ENCODE results near the gene ZBTB47.

ZBTB47 gene

DNA sequence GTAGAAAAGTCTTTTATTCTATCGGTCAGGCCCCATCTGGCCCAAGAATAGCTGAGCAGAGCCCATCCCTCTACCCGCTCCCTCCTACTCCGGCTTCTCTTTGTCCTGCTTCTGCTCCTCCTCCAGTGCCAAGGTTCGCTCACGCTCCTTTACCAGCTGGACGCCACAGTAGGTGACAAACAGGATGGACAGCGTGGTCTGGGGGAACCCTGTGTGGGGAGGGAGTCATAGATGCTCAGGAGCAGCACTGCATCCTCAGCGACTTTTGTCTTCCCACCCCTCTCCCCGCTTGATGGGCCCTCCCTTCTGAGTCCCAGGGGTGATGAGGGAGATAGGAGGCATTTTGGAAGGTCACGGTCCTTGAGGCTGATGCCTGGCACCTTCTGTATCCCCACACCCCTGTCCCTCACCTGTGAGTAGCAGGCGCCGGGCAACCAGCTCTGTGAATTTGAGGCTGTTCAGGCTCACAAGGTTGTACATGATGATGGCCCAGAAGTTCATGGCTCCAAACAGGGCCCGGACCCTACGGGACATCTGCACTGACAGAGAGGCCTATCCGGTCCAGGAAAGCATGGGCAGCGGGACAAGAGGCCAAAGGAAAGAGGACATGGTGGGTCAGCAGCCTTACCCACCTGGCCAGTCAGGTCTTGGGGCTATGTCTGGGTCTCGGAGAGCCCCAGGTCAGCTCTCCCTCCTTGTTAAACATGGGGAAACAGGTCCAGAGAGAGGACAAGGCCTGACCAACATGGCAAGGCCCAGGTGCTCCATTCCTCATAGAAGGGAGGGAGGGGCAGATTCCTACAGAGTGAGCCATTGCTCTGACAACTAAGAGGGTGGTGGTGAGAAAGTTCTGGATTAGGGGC lies 39.4 kb downstream of the ZBTB47 start:
- WGBS, 2 experiments (ENCODE audit: insufficient coverage in 2 of 2): 79 to 87% methylated on average over 11 to 15 of the region's 17 CpGs
- H3K4me3 ChIP-seq (ENCODE audit: extremely low read depth, insufficient read depth, low read length, poor library complexity, severe bottlenecking): no peak overlapping the region

GRCh38 chr3:42693530-42693930 lies 40.0 kb downstream of the ZBTB47 start:
- Histone ChIP-seq H3K9me3 (ENCODE audit: control insufficient read depth, low read length) (no peaks in the 10 kb centered on the region), H3K4me3 (ENCODE audit: extremely low read depth, insufficient read depth, low read length, poor library complexity, severe bottlenecking) (no peak overlapping the region), H3K27ac (ENCODE audit: low read depth, low read length, severe bottlenecking) (no peak overlapping the region), H3K36me3 (ENCODE audit: control insufficient read depth, insufficient read depth, low read length) (no peaks in the 10 kb centered on the region), H3K4me1 (ENCODE audit: control insufficient read depth, insufficient read depth, low read length, poor library complexity, severe bottlenecking) (no peaks in the 10 kb centered on the region)
- 64 to 73% methylated on average over 2 to 3 of the region's 4 CpGs for WGBS, 2 experiments (ENCODE audit: insufficient coverage in 2 of 2)

More for the DNA sequence above, 39.4 kb downstream of the ZBTB47 start:
- Histone ChIP-seq H3K9me3 (ENCODE audit: control insufficient read depth, low read length) (no peaks in the 10 kb centered on the region), H3K36me3 (ENCODE audit: control insufficient read depth, insufficient read depth, low read length) (no peaks in the 10 kb centered on the region), H3K4me1 (ENCODE audit: control insufficient read depth, insufficient read depth, low read length, poor library complexity, severe bottlenecking) (no peaks in the 10 kb centered on the region), H3K27ac (ENCODE audit: low read depth, low read length, severe bottlenecking) (no peak overlapping the region)

GRCh38 chr3:42694366-42694765 lies 40.9 kb downstream of the ZBTB47 start:
- Histone ChIP-seq H3K36me3 (ENCODE audit: control insufficient read depth, insufficient read depth, low read length) (no peaks in the 10 kb centered on the region), H3K9me3 (ENCODE audit: control insufficient read depth, low read length) (no peaks in the 10 kb centered on the region), H3K4me1 (ENCODE audit: control insufficient read depth, insufficient read depth, low read length, poor library complexity, severe bottlenecking) (no peaks in the 10 kb centered on the region), H3K4me3 (ENCODE audit: extremely low read depth, insufficient read depth, low read length, poor library complexity, severe bottlenecking) (no peak overlapping the region), H3K27ac (ENCODE audit: low read depth, low read length, severe bottlenecking) (no peak overlapping the region)

GRCh38 chr3:42696356-42697288 lies 43.1 kb downstream of the ZBTB47 start:
- no peaks in the 10 kb centered on the region for H3K4me1 ChIP-seq (ENCODE audit: control insufficient read depth, insufficient read depth, low read length, poor library complexity, severe bottlenecking)
- H3K36me3 ChIP-seq (ENCODE audit: control insufficient read depth, insufficient read depth, low read length): no peaks in the 10 kb centered on the region
- no peak overlapping the region for H3K4me3 ChIP-seq (ENCODE audit: extremely low read depth, insufficient read depth, low read length, poor library complexity, severe bottlenecking)
- H3K27ac ChIP-seq (ENCODE audit: low read depth, low read length, severe bottlenecking): no peak overlapping the region
- 73 to 81% methylated on average over 11 to 16 of the region's 19 CpGs for WGBS, 2 experiments (ENCODE audit: insufficient coverage in 2 of 2)
- H3K9me3 ChIP-seq (ENCODE audit: control insufficient read depth, low read length): no peaks in the 10 kb centered on the region

- 83 to 85% methylated on average over 15 of the region's 18 CpGs for WGBS, 2 experiments (ENCODE audit: insufficient coverage in 2 of 2)
These were observed 44.0 kb downstream of the ZBTB47 start for GRCh38 chr3:42697289-42698051.

DNA sequence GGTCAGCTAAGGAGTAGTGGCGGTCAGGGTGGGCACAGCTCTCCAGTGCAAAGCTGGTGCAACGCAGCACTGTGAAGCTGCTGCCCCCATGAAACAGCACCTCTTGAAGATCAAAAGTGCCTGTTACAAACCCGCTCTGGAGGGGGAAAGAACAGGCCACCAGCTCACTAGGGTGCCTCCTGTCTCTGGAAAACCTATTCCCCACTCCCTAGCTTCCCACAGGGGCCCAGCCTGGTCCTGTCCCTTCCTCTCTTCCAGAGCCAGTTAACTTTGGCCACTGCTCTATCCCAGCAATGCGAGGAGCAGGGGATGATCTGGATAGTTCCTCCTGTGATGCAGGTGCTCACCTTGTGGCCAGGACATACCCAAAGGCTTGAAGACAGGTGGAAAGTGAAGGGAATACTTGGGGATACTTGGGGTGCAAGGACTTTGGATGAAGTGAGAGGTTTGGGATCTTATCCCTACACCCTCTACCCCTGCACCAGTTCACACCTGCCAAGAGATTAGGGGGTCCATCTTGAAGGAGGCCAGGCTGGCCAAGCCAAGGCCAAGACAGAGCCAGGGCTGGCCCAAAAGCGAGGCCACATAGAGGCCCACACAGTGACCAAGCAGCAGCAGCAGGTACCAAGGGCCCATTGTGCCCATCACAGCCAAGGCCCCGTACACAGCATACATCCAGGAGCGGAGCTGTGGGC lies 44.9 kb downstream of the ZBTB47 start:
- Histone ChIP-seq H3K27ac (ENCODE audit: low read depth, low read length, severe bottlenecking) (no peak overlapping the region), H3K4me1 (ENCODE audit: control insufficient read depth, insufficient read depth, low read length, poor library complexity, severe bottlenecking) (no peaks in the 10 kb centered on the region), H3K36me3 (ENCODE audit: control insufficient read depth, insufficient read depth, low read length) (no peaks in the 10 kb centered on the region), H3K9me3 (ENCODE audit: control insufficient read depth, low read length) (no peaks in the 10 kb centered on the region), H3K4me3 (ENCODE audit: extremely low read depth, insufficient read depth, low read length, poor library complexity, severe bottlenecking) (no peak overlapping the region)
- 85 to 94% methylated on average over 4 to 7 of the region's 7 CpGs for WGBS, 2 experiments (ENCODE audit: insufficient coverage in 2 of 2)

More at GRCh38 chr3:42697289-42698051, 44.0 kb downstream of the ZBTB47 start:
- Histone ChIP-seq H3K4me3 (ENCODE audit: extremely low read depth, insufficient read depth, low read length, poor library complexity, severe bottlenecking) (no peak overlapping the region), H3K36me3 (ENCODE audit: control insufficient read depth, insufficient read depth, low read length) (no peaks in the 10 kb centered on the region), H3K9me3 (ENCODE audit: control insufficient read depth, low read length) (no peaks in the 10 kb centered on the region), H3K4me1 (ENCODE audit: control insufficient read depth, insufficient read depth, low read length, poor library complexity, severe bottlenecking) (no peaks in the 10 kb centered on the region), H3K27ac (ENCODE audit: low read depth, low read length, severe bottlenecking) (no peak overlapping the region)

GRCh38 chr3:42698911-42699230 lies 45.4 kb downstream of the ZBTB47 start:
- no peaks in the 10 kb centered on the region for H3K9me3 ChIP-seq (ENCODE audit: control insufficient read depth, low read length)
- no peaks in the 10 kb centered on the region for H3K36me3 ChIP-seq (ENCODE audit: control insufficient read depth, insufficient read depth, low read length)
- H3K4me1 ChIP-seq (ENCODE audit: control insufficient read depth, insufficient read depth, low read length, poor library complexity, severe bottlenecking): no peaks in the 10 kb centered on the region
- 88 to 89% methylated on average over 7 to 8 of the region's 9 CpGs for WGBS, 2 experiments (ENCODE audit: insufficient coverage in 2 of 2)
- no peak overlapping the region for H3K27ac ChIP-seq (ENCODE audit: low read depth, low read length, severe bottlenecking)
- no peak overlapping the region for H3K4me3 ChIP-seq (ENCODE audit: extremely low read depth, insufficient read depth, low read length, poor library complexity, severe bottlenecking)

DNA sequence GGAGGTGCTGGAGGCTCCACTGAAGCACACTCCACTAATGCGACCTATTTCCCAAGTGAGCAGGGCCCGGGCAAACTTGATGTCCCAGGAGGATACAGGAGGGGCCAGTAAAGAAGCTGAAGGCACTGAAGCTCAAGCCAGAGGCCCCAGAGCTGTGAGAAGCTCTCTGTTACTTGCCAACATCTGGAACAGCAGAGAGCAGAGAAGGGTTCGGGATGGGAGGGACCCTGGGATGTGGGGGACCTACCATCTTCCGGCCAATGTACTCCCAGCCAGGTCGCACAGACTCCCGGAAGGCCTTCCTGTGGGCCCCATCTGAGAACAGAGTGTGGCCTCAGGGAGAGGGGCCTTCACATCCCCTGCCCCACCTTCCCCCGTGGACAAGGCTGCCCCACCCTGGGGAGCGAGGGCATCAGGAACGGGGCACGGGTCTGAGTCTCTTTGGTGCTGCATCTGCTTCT lies 46.0 kb downstream of the ZBTB47 start:
- Histone ChIP-seq H3K9me3 (ENCODE audit: control insufficient read depth, low read length) (no peaks in the 10 kb centered on the region), H3K4me3 (ENCODE audit: extremely low read depth, insufficient read depth, low read length, poor library complexity, severe bottlenecking) (no peak overlapping the region), H3K36me3 (ENCODE audit: control insufficient read depth, insufficient read depth, low read length) (no peaks in the 10 kb centered on the region), H3K27ac (ENCODE audit: low read depth, low read length, severe bottlenecking) (no peak overlapping the region), H3K4me1 (ENCODE audit: control insufficient read depth, insufficient read depth, low read length, poor library complexity, severe bottlenecking) (no peaks in the 10 kb centered on the region)
- WGBS, 2 experiments (ENCODE audit: insufficient coverage in 2 of 2): 86 to 87% methylated on average over 9 of the region's 10 CpGs

DNA sequence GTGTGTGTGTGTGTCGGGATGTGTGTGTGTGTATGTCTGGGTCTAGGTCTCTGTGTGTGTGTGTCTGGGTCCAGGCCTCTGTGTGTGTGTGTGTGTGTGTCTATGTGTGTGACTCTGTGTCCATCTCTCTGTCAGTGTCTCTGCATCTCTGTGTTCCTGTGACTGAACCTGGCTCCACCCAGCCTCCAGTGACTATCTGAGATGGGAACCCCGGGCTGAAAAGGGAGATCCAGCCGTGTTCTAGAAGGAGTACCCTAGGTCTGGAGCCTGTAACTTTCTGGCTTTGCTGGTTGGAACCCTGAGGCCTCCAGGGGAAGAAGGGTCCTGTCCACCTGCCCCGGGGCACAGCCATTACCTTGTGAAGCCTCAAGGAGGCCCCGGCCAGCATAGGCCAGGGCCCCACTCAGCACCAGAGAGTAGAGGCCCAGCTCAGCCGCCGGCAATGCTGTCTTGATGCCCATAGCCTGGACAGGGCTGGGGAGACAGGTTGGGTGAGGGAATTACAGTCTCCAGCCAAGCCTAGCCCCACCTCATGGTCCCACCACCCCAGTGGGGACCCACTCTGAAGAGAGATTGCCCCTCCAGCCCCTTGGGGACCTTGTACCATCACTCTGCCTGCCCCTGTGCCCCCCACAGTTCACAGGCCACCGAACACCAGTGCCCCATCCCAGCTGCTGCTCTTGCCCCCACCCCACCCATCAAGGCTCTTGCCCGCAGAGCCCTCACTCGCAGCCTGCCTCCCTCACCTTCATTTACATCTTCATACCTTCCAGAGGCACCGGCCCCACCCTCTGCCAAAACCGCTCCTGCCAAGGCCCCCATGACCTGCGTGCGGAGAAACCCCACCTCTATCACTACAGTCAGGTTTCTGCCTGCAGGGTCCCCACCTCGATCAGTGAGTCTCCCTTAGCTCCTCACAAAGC lies 47.1 kb downstream of the ZBTB47 start:
- Histone ChIP-seq H3K9me3 (ENCODE audit: control insufficient read depth, low read length) (no peaks in the 10 kb centered on the region), H3K4me1 (ENCODE audit: control insufficient read depth, insufficient read depth, low read length, poor library complexity, severe bottlenecking) (no peaks in the 10 kb centered on the region), H3K27ac (ENCODE audit: low read depth, low read length, severe bottlenecking) (no peak overlapping the region), H3K36me3 (ENCODE audit: control insufficient read depth, insufficient read depth, low read length) (no peaks in the 10 kb centered on the region), H3K4me3 (ENCODE audit: extremely low read depth, insufficient read depth, low read length, poor library complexity, severe bottlenecking) (no peak overlapping the region)
- 65 to 66% methylated on average over 12 to 15 of the region's 15 CpGs for WGBS, 2 experiments (ENCODE audit: insufficient coverage in 2 of 2)
